ENCODE measurements around the gene GATA2.
A peak's percentile ranks its signal among the peaks of the same experiment; 100 is the strongest.

Gene GATA2

DNA sequence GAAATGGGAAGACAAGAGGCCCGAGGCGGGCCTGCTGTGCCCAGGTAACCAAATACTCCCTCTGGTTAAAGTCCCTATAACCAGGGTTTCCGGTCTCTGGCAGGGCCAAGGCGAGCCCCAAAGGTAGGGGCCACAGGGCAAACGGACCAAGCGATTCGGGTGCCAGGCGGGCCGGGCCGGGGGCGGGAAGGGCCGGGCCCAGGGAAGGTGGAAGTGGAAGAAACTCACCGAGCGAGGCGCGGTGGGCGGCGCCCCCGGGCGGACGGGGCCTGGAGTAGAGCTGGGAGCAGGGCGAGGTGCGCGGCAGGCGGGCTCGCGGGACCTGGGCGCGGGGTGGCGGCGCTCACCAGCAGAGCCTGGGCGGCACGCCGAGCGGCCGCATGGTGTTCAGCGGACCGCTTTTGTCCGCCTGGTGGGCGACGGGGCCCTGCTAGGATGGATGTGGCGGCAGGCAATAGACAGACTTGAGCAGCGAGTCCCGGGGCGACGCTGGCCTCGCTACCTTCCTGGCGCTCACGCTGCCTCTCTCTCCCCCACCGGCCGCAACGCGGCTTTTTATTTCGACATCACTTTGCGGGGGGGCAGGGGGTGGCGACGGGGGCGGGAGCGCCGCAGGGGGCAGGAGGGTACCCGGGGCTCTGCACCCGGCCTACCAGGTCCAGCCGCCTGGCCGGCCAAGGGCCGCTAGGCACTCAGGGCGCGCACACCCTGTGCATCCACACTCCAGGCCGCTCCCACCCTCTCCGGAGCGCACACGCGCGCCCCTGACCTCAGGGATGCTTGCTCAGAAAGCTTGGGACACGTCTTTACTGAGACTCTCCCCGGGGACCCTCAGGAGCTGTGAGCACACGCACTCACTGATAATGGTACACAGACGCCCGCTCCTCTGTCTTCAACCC, at the start of gene GATA2:
Gene GATA2 (minus strand): TSS at position 531 of the 899 bp plus-strand sequence. CDS start 6,170 bp downstream, outside the sequence.
- Mint-ChIP-seq H3K27ac (no peak within 1 kb of the TSS), H3K4me3 (peak within 1 kb of the TSS; percentile 56), H3K4me1 (ENCODE audit: low read depth) (peaks cover 29% of the 10 kb centered on the region), H3K9me3 (ENCODE audit: low read depth) (no peaks in the 10 kb centered on the region), H3K36me3 (no peaks in the 10 kb centered on the region), H3K27me3 (peaks cover 26% of the 10 kb centered on the region)

DNA sequence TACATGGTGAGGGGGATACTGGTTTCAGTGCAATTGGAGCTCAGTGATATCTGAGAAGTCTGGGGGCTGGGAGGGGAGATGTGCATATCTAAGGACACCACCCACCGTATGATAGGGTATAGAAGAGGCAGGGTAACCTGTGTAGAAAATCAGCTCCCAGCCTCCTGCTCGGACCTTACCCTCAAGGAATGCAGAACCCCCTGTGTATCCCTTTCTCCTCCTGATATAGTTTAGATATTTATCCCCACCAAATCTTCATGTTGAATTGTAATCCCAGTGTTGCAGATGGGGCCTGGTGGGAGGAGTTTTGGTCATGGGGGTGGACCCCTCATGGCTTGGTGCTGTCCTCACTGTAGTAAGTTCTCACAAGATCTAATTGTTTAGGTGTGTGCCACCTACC, 48.2 kb upstream of the GATA2 start:
- H3K27ac Mint-ChIP-seq = no peak overlapping the region
- no peaks in the 10 kb centered on the region for H3K4me1 Mint-ChIP-seq (ENCODE audit: low read depth)
- peaks cover 4% of the 10 kb centered on the region for H3K36me3 Mint-ChIP-seq
- H3K27me3 Mint-ChIP-seq = peaks cover 20% of the 10 kb centered on the region
- H3K4me3 Mint-ChIP-seq = no peak overlapping the region
- peaks cover 6% of the 10 kb centered on the region for H3K9me3 Mint-ChIP-seq (ENCODE audit: low read depth)

DNA sequence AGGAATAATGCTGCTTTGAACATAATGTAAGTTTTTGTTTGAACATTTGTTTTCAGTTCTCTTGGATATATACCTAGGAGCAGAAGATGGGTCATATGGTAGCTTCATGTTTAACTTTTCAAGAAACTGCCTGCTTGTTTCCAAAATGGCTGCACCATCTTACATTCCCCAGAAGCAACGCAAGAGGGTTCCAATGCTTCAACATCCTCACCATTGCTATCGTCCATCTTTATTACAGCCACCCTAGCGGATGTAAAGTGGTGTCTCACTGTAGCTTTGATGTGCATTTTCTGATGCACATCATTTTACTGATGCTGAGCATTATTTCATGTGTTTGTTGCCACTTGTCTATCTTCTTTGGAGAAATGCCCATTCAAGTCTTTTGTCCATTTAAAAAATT, 46.4 kb upstream of the GATA2 start:
- no peak overlapping the region for H3K4me3 Mint-ChIP-seq
- peaks cover 6% of the 10 kb centered on the region for H3K9me3 Mint-ChIP-seq (ENCODE audit: low read depth)
- no peak overlapping the region for H3K27ac Mint-ChIP-seq
- peaks cover 33% of the 10 kb centered on the region for H3K27me3 Mint-ChIP-seq
- no peaks in the 10 kb centered on the region for H3K4me1 Mint-ChIP-seq (ENCODE audit: low read depth)
- peaks cover 4% of the 10 kb centered on the region for H3K36me3 Mint-ChIP-seq

DNA sequence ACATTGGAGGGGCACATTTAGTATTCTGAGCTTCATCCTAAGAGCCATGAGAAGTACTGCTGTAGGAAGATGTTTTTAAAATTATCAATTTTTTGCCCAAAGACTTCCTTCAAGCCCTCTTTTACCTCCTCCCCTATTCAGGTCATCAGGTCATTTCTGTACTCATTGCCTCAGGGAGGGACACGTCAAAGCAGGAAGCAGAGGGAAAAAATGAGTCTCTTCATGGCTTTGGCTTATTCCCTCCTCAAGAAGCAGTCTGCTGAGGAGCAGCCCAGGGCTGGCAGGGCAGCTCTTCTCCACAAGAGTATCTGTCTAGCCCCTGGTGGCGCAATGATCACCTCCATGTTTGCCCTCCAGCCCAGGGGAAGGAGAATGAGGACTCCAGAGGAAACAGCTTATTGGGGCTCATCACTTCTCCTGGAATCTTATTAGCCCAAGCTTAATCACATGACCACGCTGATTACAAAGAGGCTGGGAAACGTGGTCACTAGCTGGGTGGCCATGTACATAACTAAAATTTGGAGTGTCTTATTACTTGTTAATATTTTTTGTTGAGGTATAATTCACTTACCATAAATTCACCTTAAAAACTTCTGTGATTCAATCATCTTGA, 44.2 kb upstream of the GATA2 start:
- Mint-ChIP-seq H3K4me1 (ENCODE audit: low read depth) (no peaks in the 10 kb centered on the region), H3K4me3 (no peak overlapping the region), H3K27me3 (peaks cover 44% of the 10 kb centered on the region), H3K36me3 (peaks cover 2% of the 10 kb centered on the region), H3K27ac (no peak overlapping the region), H3K9me3 (ENCODE audit: low read depth) (no peaks in the 10 kb centered on the region)

DNA sequence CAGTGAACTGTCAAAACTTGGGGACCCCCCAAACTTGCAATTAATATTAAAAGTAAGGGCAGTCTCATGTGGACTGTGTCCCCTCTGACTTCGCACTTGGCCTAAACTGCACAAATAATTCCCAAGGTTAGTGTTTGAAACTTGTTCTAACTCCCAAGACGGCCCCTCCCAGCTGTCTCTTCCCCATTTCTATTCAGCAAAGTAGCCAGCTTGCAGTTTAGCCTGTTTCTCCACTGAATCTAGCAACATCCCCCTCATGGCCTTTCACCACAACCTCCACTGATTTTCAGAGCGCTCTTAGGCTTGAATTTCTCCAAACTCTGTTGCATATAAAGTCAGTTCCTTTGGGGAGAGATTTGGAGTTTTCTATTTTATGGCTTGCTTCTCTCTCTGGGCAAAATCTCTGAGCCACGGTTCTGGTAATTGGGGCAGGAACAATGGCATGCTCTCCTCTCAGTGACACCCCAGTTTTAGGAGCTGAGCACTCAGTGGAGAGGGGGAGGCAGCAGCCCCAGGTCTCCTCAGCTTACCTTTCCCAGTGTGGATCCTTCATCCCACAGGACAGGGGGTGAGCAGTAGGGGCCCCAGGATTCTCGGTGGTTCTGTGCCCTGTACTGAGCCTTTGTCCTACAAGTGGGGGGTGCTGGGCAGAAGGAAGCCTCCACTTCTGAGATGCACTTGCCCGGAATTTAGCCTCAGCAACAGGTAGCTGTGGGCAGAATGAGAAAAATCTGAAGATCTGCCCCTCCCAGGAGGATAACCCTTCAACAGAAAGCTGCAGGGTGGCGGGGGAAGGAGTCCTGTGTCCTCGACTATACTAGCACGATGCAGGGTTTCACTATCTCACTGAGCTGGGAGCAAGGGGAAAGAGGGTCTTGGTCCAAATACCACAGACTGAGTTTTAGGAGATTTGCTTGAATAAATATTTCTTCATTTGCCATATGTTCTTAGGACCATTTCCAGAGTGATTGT, 39.3 kb upstream of the GATA2 start:
- peaks cover 3% of the 10 kb centered on the region for H3K9me3 Mint-ChIP-seq (ENCODE audit: low read depth)
- peaks cover 40% of the 10 kb centered on the region for H3K27me3 Mint-ChIP-seq
- no peaks in the 10 kb centered on the region for H3K4me1 Mint-ChIP-seq (ENCODE audit: low read depth)
- no peak overlapping the region for H3K27ac Mint-ChIP-seq
- peaks cover 2% of the 10 kb centered on the region for H3K36me3 Mint-ChIP-seq
- no peak overlapping the region for H3K4me3 Mint-ChIP-seq

DNA sequence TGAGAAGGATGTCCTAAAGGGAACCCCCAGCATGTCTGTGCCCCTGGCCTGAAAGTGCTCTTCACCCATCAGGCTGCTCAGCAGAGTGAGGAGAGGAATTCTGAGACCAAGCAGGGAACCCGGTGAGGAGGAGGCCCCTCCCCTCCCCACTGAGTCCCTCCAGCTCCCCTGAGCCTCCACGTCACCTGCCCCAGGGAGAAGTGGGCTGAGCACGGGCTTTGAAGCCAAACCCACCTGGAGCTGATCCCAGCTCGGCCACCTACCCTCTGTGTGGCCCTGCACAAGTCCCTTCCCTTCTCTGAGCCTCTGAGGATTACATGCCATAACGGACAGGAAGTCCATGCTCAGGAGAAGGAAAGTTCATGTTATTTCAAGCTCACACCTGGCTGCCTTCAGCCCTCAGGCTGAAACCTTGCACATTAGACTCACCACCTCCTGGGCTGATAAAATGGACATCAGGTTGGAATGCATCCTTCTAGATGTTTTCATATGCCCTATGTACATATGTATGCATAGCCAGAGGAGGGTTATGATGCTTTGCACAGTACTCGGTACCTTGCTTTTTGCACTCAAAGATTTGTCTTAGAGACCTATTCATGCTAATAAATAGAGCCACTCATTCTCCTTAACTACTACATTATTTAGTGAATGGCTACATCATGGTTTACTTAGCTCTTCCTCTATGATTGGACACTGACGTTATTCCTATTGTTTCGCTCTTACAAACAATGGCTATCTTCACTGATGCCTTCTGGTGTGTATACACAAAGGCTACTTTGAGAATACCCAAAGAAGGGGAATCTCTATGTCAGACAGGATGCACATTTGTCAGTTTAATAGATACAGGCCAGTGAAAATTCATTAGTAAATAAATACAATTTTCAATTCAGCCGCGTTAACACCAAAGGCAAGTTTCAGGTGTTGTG, 31.6 kb upstream of the GATA2 start:
- no peak overlapping the region for H3K4me3 Mint-ChIP-seq
- H3K9me3 Mint-ChIP-seq (ENCODE audit: low read depth) = peaks cover 3% of the 10 kb centered on the region
- no peak overlapping the region for H3K27ac Mint-ChIP-seq
- peaks cover 9% of the 10 kb centered on the region for H3K27me3 Mint-ChIP-seq
- no peaks in the 10 kb centered on the region for H3K4me1 Mint-ChIP-seq (ENCODE audit: low read depth)
- no peaks in the 10 kb centered on the region for H3K36me3 Mint-ChIP-seq

DNA sequence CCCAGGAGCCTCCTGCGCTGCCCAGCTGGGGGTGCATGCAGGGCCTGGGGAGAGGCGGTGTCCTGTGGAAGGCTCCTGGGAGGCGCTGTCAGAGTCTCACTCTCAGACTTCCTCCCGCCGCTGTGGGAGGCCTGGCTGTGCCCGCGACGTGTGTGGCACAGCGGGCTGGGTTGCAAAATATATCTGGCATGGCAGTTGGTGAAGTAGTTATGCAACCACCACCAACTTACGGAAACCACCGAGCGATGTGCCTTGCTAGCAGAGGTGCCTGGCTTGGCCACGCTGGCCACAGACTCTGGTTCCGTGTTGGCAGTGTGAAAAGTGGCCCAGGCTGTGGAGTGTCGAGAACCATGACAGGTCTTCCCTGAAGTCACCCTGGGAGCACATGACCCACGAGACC, 30.6 kb upstream of the GATA2 start:
- peaks cover 12% of the 10 kb centered on the region for H3K27me3 Mint-ChIP-seq
- H3K36me3 Mint-ChIP-seq = no peaks in the 10 kb centered on the region
- no peak overlapping the region for H3K4me3 Mint-ChIP-seq
- H3K27ac Mint-ChIP-seq = no peak overlapping the region
- H3K4me1 Mint-ChIP-seq (ENCODE audit: low read depth) = no peaks in the 10 kb centered on the region
- H3K9me3 Mint-ChIP-seq (ENCODE audit: low read depth) = peaks cover 3% of the 10 kb centered on the region

DNA sequence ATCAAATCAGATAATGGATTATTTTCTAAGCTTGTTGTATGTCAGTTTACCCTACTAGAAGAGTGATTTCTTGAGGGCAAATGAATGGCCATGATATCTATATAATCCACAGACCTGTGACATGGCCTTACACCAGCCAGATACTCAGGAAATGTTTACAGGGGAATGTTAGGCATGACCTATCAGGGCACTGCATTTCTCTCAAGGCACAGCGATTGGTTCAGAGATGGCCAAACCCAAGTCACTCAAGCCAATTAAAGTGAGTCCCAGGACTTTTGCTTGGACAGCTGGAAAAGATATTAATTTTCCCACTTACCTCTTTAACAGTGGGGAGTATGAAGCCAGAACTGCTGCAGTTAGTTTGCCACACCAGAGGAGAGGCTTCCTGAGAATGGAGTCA, 28.7 kb upstream of the GATA2 start:
- Mint-ChIP-seq H3K36me3 (no peaks in the 10 kb centered on the region), H3K4me3 (no peak overlapping the region), H3K9me3 (ENCODE audit: low read depth) (no peaks in the 10 kb centered on the region), H3K27me3 (peaks cover 10% of the 10 kb centered on the region), H3K4me1 (ENCODE audit: low read depth) (no peaks in the 10 kb centered on the region), H3K27ac (no peak overlapping the region)

DNA sequence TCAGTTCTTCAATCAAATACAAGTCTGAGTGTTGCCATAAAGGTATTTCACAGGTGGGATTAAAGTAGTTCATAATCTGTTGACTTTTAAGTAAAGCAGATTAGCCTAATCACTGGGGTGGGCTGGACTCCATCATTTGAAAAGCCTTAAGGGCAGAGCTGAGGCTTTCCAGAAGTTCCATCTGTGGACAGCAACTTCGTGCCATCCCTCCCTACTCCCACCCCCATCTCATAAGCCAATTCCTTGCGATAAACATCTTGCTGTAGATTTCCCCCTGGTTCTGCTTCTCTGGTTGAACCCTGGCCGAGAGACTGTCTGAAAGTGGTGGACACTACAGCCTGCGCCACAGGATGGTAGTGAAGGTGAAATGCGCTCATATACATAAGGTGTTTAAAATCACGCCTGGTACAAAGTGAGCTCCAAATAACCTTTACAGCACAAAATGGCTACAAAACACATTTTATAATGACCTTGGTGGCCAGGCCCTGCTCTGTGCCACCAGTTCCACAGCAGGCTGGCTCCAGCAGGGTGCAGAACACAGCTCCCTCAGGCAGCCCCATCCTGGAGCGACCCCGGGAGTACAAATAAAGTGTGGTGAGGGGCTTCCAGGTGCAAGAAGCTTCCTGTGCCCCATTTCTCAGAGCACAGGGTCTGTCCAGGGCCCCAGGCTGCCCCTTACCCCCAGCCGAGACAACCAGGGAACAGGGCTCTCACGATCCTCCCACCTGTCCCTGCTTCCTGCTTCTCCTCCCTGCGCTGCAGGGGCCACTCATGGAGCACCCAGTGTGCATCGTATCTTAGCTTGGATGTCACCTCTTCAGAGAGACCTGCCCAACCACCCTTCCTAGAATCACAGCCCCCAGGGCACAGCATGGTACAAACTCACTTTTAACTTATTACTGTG, 25.8 kb upstream of the GATA2 start:
- Mint-ChIP-seq H3K36me3 (peaks cover 8% of the 10 kb centered on the region), H3K4me3 (no peak overlapping the region), H3K4me1 (ENCODE audit: low read depth) (no peaks in the 10 kb centered on the region), H3K27ac (no peak overlapping the region), H3K9me3 (ENCODE audit: low read depth) (peaks cover 9% of the 10 kb centered on the region), H3K27me3 (peaks cover 14% of the 10 kb centered on the region)

DNA sequence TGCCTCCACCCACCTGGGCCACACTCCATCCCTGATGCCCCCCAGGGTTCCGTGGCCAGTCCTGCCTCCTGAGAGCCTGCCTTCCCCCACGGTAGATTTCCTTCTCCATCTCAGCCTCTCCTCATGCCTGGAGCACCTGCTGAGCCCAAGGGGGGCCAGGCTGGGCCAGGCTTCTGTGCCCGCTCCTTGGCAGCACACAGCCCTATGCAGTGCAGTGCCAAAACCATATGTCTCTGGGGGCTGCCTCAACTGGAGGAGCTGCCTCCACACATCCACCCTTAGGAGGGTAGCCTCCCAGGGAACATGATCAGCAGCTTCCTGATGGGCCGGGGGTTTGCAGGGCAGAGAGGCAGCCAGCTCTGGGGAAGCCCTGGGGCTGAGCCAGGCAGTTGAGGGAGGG, 24.6 kb upstream of the GATA2 start:
- Mint-ChIP-seq H3K9me3 (ENCODE audit: low read depth) (peaks cover 14% of the 10 kb centered on the region), H3K27ac (no peak overlapping the region), H3K4me1 (ENCODE audit: low read depth) (no peaks in the 10 kb centered on the region), H3K4me3 (no peak overlapping the region), H3K27me3 (peaks cover 14% of the 10 kb centered on the region), H3K36me3 (peaks cover 10% of the 10 kb centered on the region)

DNA sequence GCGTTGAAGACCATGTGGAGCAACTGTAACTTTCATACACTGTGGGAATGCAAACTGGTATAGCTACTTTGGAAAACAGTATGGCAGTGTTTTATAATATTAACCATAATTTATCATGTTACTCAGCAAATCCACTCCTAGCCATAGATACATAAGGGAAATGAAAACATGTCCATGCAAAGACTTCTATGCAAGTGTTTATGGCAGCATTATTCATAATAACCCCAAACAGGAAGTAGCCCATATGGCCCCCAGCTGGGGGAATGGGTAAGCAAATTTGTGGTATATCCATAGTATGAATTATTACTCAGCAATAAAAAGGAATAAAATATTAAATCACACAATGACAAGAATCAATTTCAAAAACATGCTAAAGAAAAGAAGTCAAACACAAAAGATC, 23.0 kb upstream of the GATA2 start:
- H3K4me3 Mint-ChIP-seq = no peak overlapping the region
- peaks cover 10% of the 10 kb centered on the region for H3K36me3 Mint-ChIP-seq
- H3K27ac Mint-ChIP-seq = no peak overlapping the region
- H3K9me3 Mint-ChIP-seq (ENCODE audit: low read depth) = peaks cover 14% of the 10 kb centered on the region
- peaks cover 15% of the 10 kb centered on the region for H3K27me3 Mint-ChIP-seq
- no peaks in the 10 kb centered on the region for H3K4me1 Mint-ChIP-seq (ENCODE audit: low read depth)

DNA sequence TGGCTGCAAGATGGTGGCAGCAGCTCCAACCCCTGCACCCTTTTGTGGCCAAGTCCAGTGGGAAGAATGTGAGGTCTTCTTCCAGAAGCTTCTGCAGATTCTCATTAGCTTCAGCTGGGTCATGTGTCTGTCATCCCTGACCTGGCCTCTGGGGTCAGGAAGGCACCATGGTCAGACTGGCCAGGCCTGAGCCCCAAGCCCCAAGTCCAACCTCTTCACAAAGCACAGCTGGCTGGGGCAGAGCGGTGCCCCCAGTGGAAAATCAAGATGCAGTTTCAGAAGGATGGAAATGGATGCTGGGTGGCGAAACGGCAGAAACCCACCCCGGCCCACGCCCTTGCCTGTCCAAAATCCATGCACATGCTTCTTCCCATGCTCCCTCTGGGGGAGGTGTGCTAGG, 15.9 kb upstream of the GATA2 start:
- H3K27me3 Mint-ChIP-seq = peaks cover 13% of the 10 kb centered on the region
- no peak overlapping the region for H3K4me3 Mint-ChIP-seq
- H3K9me3 Mint-ChIP-seq (ENCODE audit: low read depth) = peaks cover 4% of the 10 kb centered on the region
- H3K36me3 Mint-ChIP-seq = peaks cover 2% of the 10 kb centered on the region
- H3K27ac Mint-ChIP-seq = no peak overlapping the region
- H3K4me1 Mint-ChIP-seq (ENCODE audit: low read depth) = no peaks in the 10 kb centered on the region

DNA sequence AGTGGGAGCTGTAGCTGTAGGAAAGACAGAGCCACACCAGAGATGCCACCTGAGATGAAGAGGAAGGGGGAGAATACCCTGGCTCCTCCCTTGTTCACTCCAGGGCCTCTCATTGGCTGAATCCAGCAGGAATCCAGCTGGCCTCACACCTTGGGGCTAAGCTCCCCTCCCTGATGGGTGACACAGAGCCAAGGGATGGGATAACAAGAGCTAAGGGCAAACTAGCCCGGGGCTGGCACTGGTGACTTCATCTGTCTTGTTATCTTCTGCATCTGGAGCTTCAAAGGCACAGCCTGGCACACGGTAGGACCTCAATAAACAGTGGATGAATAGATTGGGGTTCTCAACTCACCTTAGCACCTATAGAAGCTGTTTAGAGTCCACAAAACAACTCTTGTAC, 13.8 kb upstream of the GATA2 start:
- peaks cover 12% of the 10 kb centered on the region for H3K27me3 Mint-ChIP-seq
- H3K4me1 Mint-ChIP-seq (ENCODE audit: low read depth) = no peaks in the 10 kb centered on the region
- H3K27ac Mint-ChIP-seq = no peak overlapping the region
- H3K4me3 Mint-ChIP-seq = no peak overlapping the region
- H3K9me3 Mint-ChIP-seq (ENCODE audit: low read depth) = no peaks in the 10 kb centered on the region
- H3K36me3 Mint-ChIP-seq = no peaks in the 10 kb centered on the region

Measured in activated naive CD8-positive, alpha-beta T cell (primary cell).